ENCODE results near the gene WNT3.

WNT3 gene

DNA sequence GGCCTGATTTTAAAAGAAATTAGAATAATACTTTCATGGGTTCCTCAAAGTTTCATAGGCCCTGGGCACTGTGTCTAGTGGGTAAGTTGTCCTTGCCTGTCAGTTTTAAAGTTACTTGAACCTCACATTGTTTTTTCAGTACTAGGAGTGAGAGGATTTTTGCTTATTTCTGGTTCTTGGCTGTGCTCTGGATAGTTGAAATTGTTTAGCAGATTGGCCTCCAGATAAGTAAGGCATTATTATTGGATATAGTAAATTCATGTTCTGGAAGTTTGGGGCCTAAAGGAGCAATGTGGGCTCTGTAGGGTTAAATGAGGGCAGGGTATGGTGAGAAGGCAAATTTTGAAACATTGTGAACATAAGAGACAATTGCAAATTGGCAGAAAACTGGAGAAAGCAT is 78.5 kb downstream of the WNT3 start (continued):
- TF ChIP-seq, protein P1, sequence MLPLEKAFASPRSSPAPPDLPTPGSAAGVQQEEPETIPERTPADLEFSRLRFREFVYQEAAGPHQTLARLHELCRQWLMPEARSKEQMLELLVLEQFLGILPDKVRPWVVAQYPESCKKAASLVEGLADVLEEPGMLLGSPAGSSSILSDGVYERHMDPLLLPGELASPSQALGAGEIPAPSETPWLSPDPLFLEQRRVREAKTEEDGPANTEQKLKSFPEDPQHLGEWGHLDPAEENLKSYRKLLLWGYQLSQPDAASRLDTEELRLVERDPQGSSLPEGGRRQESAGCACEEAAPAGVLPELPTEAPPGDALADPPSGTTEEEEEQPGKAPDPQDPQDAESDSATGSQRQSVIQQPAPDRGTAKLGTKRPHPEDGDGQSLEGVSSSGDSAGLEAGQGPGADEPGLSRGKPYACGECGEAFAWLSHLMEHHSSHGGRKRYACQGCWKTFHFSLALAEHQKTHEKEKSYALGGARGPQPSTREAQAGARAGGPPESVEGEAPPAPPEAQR (tag by site-specific recombination; IDR thresholded peaks at IDR 0.05), result no peak
- TF ChIP-seq, protein P2, sequence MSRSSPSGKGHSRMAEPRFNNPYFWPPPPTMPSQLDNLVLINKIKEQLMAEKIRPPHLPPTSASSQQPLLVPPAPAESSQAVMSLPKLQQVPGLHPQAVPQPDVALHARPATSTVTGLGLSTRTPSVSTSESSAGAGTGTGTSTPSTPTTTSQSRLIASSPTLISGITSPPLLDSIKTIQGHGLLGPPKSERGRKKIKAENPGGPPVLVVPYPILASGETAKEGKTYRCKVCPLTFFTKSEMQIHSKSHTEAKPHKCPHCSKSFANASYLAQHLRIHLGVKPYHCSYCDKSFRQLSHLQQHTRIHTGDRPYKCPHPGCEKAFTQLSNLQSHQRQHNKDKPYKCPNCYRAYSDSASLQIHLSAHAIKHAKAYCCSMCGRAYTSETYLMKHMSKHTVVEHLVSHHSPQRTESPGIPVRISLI (tag by site-specific recombination; IDR thresholded peaks at IDR 0.05), result no peak
- TF ChIP-seq ZNF2 (tag by site-specific recombination; IDR thresholded peaks at IDR 0.05) (no peak), ZNF37A (tag by site-specific recombination; IDR thresholded peaks at IDR 0.05) (no peak), SP7 (tag by site-specific recombination; IDR thresholded peaks at IDR 0.05) (no peak), ZNF112 (tag by site-specific recombination; IDR thresholded peaks at IDR 0.05) (no peak)
- TF ChIP-seq, protein P3, sequence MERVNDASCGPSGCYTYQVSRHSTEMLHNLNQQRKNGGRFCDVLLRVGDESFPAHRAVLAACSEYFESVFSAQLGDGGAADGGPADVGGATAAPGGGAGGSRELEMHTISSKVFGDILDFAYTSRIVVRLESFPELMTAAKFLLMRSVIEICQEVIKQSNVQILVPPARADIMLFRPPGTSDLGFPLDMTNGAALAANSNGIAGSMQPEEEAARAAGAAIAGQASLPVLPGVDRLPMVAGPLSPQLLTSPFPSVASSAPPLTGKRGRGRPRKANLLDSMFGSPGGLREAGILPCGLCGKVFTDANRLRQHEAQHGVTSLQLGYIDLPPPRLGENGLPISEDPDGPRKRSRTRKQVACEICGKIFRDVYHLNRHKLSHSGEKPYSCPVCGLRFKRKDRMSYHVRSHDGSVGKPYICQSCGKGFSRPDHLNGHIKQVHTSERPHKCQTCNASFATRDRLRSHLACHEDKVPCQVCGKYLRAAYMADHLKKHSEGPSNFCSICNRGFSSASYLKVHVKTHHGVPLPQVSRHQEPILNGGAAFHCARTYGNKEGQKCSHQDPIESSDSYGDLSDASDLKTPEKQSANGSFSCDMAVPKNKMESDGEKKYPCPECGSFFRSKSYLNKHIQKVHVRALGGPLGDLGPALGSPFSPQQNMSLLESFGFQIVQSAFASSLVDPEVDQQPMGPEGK (tag by site-specific recombination; IDR thresholded peaks at IDR 0.05), result no peak
- TF ChIP-seq, protein P4, sequence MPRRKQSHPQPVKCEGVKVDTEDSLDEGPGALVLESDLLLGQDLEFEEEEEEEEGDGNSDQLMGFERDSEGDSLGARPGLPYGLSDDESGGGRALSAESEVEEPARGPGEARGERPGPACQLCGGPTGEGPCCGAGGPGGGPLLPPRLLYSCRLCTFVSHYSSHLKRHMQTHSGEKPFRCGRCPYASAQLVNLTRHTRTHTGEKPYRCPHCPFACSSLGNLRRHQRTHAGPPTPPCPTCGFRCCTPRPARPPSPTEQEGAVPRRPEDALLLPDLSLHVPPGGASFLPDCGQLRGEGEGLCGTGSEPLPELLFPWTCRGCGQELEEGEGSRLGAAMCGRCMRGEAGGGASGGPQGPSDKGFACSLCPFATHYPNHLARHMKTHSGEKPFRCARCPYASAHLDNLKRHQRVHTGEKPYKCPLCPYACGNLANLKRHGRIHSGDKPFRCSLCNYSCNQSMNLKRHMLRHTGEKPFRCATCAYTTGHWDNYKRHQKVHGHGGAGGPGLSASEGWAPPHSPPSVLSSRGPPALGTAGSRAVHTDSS (tag by site-specific recombination; IDR thresholded peaks at IDR 0.05), result no peak

DNA sequence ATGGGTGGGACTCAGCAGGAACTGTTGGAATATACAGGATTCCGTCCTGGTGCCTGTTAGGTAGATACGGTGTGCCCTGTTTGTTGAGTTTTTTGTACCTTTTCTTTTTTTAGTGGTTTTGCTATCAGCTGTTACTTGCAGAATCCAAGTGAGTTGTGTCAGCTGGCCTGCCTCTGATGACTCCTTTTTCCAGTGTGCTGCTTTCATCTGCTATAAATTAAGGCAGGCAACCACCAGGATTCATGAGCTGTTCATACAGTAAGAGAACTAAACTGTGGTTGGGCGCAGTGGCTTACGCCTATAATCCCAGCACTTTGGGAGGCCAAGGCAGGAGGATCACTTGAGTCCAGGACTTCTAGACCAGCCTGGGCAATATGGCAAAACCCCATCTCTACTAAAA is 79.9 kb downstream of the WNT3 start:
- ChIA-PET CTCF (no interaction called here), POLR2A (no interaction called here)
- no peak overlapping the region for H3K4me3 ChIP-seq (ENCODE audit: low read depth, low read length)
- H3K36me3 ChIP-seq (ENCODE audit: control insufficient read depth in 2 of 2, insufficient read depth in 1 of 2, low read length in 2 of 2), result no peaks in the 10 kb centered on the region
- H3K4me1 ChIP-seq (ENCODE audit: control insufficient read depth, insufficient read depth, low read length), result peaks cover 5% of the 10 kb centered on the region
- no peak overlapping the region for H3K27ac ChIP-seq (ENCODE audit: extremely low read depth, low read depth, low read length)
- no peaks in the 10 kb centered on the region for H3K9me3 ChIP-seq (ENCODE audit: control insufficient read depth, insufficient read depth, low read depth, low read length)
- TF ChIP-seq, protein P5, sequence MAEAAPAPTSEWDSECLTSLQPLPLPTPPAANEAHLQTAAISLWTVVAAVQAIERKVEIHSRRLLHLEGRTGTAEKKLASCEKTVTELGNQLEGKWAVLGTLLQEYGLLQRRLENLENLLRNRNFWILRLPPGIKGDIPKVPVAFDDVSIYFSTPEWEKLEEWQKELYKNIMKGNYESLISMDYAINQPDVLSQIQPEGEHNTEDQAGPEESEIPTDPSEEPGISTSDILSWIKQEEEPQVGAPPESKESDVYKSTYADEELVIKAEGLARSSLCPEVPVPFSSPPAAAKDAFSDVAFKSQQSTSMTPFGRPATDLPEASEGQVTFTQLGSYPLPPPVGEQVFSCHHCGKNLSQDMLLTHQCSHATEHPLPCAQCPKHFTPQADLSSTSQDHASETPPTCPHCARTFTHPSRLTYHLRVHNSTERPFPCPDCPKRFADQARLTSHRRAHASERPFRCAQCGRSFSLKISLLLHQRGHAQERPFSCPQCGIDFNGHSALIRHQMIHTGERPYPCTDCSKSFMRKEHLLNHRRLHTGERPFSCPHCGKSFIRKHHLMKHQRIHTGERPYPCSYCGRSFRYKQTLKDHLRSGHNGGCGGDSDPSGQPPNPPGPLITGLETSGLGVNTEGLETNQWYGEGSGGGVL (tag by site-specific recombination; IDR thresholded peaks at IDR 0.05), result no peak
- TF ChIP-seq, protein P6, sequence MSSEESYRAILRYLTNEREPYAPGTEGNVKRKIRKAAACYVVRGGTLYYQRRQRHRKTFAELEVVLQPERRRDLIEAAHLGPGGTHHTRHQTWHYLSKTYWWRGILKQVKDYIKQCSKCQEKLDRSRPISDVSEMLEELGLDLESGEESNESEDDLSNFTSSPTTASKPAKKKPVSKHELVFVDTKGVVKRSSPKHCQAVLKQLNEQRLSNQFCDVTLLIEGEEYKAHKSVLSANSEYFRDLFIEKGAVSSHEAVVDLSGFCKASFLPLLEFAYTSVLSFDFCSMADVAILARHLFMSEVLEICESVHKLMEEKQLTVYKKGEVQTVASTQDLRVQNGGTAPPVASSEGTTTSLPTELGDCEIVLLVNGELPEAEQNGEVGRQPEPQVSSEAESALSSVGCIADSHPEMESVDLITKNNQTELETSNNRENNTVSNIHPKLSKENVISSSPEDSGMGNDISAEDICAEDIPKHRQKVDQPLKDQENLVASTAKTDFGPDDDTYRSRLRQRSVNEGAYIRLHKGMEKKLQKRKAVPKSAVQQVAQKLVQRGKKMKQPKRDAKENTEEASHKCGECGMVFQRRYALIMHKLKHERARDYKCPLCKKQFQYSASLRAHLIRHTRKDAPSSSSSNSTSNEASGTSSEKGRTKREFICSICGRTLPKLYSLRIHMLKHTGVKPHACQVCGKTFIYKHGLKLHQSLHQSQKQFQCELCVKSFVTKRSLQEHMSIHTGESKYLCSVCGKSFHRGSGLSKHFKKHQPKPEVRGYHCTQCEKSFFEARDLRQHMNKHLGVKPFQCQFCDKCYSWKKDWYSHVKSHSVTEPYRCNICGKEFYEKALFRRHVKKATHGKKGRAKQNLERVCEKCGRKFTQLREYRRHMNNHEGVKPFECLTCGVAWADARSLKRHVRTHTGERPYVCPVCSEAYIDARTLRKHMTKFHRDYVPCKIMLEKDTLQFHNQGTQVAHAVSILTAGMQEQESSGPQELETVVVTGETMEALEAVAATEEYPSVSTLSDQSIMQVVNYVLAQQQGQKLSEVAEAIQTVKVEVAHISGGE (tag by site-specific recombination; conservative IDR thresholded peaks at IDR 0.05; ENCODE audit: low read depth), result no peak
- TF ChIP-seq KLF8 (tag by site-specific recombination; IDR thresholded peaks at IDR 0.05) (no peak), ZNF791 (tag by site-specific recombination; IDR thresholded peaks at IDR 0.05) (no peak), IKZF3 (tag by site-specific recombination; IDR thresholded peaks at IDR 0.05) (no peak), ZIC2 (tag by site-specific recombination; IDR thresholded peaks at IDR 0.05) (no peak), ZNF660 (tag by site-specific recombination; IDR thresholded peaks at IDR 0.05) (no peak), BCL11B (tag by site-specific recombination; IDR thresholded peaks at IDR 0.05; ENCODE audit: low read depth) (no peak), OVOL3 (tag by site-specific recombination; IDR thresholded peaks at IDR 0.05) (no peak)
- TF ChIP-seq, protein P3 (tag by site-specific recombination; IDR thresholded peaks at IDR 0.05), result no peak
